WTC11 (cell line): ENCODE measurements around the gene PGPEP1.
"Not testable (repeated sequence)": the region's sequence is repeated elsewhere in the genome, so short reads cannot be mapped to it uniquely, and the experiment has no call there.

Experiments used
- ATF1 ChIP-seq: sonication (generic); formaldehyde crosslinking; IDR thresholded peaks from 2 replicates; pipeline ENCODE4 v1.8.1; 2023; ENCODE audit warnings: mild to moderate bottlenecking, moderate library complexity, missing genetic modification reagents
- CDX4 ChIP-seq: fragments of 250-450 bp; sonication (Bioruptor Pico); IDR thresholded peaks from 2 replicates; pipeline ENCODE4 v1.9.0; 2021; ENCODE audit warnings: moderate library complexity, mild to moderate bottlenecking, inconsistent platforms, borderline replicate concordance
- CREM ChIP-seq: sonication (generic); formaldehyde crosslinking; IDR thresholded peaks from 2 replicates; pipeline ENCODE4 v1.8.1; 2022; ENCODE audit warnings: mild to moderate bottlenecking, missing genetic modification reagents, moderate library complexity
- CTCF ChIP-seq: fragments of 200-600 bp; IDR thresholded peaks from 2 replicates; pipeline ENCODE4 v1.8.0; 2022; ENCODE audit warnings: antibody characterized with exemption
- NR2C2 ChIP-seq: sonication (generic); formaldehyde crosslinking; IDR thresholded peaks from 2 replicates; pipeline ENCODE4 v1.8.0; 2022; ENCODE audit warnings: mild to moderate bottlenecking, missing genetic modification reagents
- RORB ChIP-seq: fragments of 250-450 bp; sonication (Bioruptor Pico); IDR thresholded peaks from 2 replicates; pipeline ENCODE4 v1.9.0; 2021; ENCODE audit warnings: mild to moderate bottlenecking
- USF2 ChIP-seq: sonication (generic); formaldehyde crosslinking; IDR thresholded peaks from 2 replicates; pipeline ENCODE4 v1.8.1; 2023; ENCODE audit warnings: mild to moderate bottlenecking, missing genetic modification reagents, moderate library complexity
- ZNF121 ChIP-seq: sonication (generic); formaldehyde crosslinking; IDR thresholded peaks from 2 replicates; pipeline ENCODE4 v1.8.0; 2023; ENCODE audit warnings: missing genetic modification reagents
- ZNF263 ChIP-seq: sonication (generic); formaldehyde crosslinking; IDR thresholded peaks from 2 replicates; pipeline ENCODE4 v1.8.1; 2022; ENCODE audit warnings: low read depth, mild to moderate bottlenecking, moderate library complexity, missing genetic modification reagents
- TF ChIP-seq, protein P1 (sequence below): sonication (generic); formaldehyde crosslinking; IDR thresholded peaks from 2 replicates; pipeline ENCODE4 v1.8.0; 2022; ENCODE audit warnings: mild to moderate bottlenecking, missing genetic modification reagents
- TF ChIP-seq, protein P2 (sequence below): sonication (generic); formaldehyde crosslinking; IDR thresholded peaks from 2 replicates; pipeline ENCODE4 v1.8.1; 2023; ENCODE audit warnings: mild to moderate bottlenecking, missing genetic modification reagents

GRCh38 chr19:18405754-18406153 lies 65.4 kb downstream of the PGPEP1 start:
- TF ChIP-seq, protein P1, sequence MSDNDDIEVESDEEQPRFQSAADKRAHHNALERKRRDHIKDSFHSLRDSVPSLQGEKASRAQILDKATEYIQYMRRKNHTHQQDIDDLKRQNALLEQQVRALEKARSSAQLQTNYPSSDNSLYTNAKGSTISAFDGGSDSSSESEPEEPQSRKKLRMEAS (CRISPR knock-in tag) = not testable (repeated sequence)
- TF ChIP-seq CTCF; ZNF121 (CRISPR knock-in tag); CDX4; CREM (CRISPR knock-in tag); RORB (CRISPR knock-in tag); NR2C2 (CRISPR knock-in tag); ATF1 (CRISPR knock-in tag); ZNF263; USF2: not testable (repeated sequence)
- TF ChIP-seq, protein P2, sequence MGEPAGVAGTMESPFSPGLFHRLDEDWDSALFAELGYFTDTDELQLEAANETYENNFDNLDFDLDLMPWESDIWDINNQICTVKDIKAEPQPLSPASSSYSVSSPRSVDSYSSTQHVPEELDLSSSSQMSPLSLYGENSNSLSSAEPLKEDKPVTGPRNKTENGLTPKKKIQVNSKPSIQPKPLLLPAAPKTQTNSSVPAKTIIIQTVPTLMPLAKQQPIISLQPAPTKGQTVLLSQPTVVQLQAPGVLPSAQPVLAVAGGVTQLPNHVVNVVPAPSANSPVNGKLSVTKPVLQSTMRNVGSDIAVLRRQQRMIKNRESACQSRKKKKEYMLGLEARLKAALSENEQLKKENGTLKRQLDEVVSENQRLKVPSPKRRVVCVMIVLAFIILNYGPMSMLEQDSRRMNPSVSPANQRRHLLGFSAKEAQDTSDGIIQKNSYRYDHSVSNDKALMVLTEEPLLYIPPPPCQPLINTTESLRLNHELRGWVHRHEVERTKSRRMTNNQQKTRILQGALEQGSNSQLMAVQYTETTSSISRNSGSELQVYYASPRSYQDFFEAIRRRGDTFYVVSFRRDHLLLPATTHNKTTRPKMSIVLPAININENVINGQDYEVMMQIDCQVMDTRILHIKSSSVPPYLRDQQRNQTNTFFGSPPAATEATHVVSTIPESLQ (CRISPR knock-in tag) = not testable (repeated sequence)
